ENCODE data around the gene TSR3. TPM values are rescaled to one million over a fixed set of nuclear protein-coding genes. Genes with fewer than 3 reads are reported as not detected.

The TSR3 gene
- total RNA-seq, 4 donors from 2014 or later = 48.2 to 62.3 (median 53.6) TPM

DNA sequence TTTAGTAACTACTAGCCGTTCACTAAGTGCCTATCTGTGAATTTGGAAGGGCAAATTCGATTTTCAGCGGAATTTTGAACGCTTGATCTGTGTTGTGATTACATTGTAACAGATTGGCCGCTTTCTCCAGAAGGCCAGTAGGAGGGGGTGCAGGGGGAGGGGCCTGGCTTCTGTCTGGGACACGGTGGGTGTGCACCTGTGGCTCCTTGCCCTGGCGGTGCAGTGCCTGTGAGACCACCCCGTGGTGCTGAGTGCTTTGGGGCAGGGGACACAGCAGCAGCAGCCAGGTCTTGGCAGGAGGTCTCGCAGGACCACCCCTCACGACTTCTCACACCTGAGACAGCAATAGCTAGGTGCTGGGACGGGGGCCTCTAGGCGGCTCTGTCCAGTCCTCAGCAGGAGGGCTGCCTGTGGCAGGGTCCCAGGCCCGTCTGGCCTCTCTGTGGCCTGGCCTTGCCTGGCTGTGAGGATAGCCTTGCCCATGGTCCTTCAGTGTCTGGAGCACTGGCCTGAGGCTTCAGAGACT lies 40.4 kb downstream of the TSR3 start:
- Histone ChIP-seq H3K36me3 (peaks cover 0 to 29% (median 0%) of the 10 kb centered on the region in 3 donors), H3K9me3 (no peaks in the 10 kb centered on the region), H3K4me3 (peak overlapping the region; percentile 59 to 92 (median 82)), H3K27me3 (no peaks in the 10 kb centered on the region), H3K4me1 (peaks cover 8 to 36% (median 21%) of the 10 kb centered on the region in 4 donors), H3K27ac (peak overlapping the region; percentile 3 to 97 (median 78))
- no peak for DNase-seq
- TF ChIP-seq POLR2A (IDR thresholded peaks at IDR 0.05) = no peak
- TF ChIP-seq, protein P1, sequence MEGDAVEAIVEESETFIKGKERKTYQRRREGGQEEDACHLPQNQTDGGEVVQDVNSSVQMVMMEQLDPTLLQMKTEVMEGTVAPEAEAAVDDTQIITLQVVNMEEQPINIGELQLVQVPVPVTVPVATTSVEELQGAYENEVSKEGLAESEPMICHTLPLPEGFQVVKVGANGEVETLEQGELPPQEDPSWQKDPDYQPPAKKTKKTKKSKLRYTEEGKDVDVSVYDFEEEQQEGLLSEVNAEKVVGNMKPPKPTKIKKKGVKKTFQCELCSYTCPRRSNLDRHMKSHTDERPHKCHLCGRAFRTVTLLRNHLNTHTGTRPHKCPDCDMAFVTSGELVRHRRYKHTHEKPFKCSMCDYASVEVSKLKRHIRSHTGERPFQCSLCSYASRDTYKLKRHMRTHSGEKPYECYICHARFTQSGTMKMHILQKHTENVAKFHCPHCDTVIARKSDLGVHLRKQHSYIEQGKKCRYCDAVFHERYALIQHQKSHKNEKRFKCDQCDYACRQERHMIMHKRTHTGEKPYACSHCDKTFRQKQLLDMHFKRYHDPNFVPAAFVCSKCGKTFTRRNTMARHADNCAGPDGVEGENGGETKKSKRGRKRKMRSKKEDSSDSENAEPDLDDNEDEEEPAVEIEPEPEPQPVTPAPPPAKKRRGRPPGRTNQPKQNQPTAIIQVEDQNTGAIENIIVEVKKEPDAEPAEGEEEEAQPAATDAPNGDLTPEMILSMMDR (IDR thresholded peaks at IDR 0.05) = no peak

DNA sequence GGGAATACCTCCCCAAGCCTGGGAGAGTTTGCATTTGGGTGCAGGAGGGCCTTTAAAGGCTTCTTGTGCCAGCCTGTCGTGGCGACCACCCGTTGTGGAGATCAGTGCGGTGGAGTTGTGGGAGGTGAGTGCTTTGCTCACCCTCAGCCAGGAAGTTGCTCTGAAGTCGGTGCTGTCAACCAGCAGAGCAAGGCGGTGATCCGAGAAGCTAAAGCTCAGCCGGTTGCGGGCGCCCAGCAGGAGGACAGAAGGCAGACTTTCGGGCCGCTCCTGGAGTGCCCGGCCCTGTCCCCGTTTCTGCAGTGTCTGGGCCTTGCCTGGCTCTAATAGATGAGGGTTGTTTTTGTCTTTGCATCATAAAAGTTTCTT lies 40.9 kb downstream of the TSR3 start:
- no peak for TF ChIP-seq POLR2A (IDR thresholded peaks at IDR 0.05)
- TF ChIP-seq, protein P1 (IDR thresholded peaks at IDR 0.05) = no peak
- H3K27me3 ChIP-seq = no peaks in the 10 kb centered on the region
- DNase-seq = peak in 1 of 3 donors; percentile 51
- peaks cover 8 to 36% (median 21%) of the 10 kb centered on the region in 4 donors for H3K4me1 ChIP-seq
- H3K27ac ChIP-seq = peak overlapping the region; percentile 64 to 97 (median 88)
- peaks cover 0 to 24% (median 0%) of the 10 kb centered on the region in 3 donors for H3K36me3 ChIP-seq
- no peaks in the 10 kb centered on the region for H3K9me3 ChIP-seq
- H3K4me3 ChIP-seq = peak overlapping the region; percentile 59 to 92 (median 82)

DNA sequence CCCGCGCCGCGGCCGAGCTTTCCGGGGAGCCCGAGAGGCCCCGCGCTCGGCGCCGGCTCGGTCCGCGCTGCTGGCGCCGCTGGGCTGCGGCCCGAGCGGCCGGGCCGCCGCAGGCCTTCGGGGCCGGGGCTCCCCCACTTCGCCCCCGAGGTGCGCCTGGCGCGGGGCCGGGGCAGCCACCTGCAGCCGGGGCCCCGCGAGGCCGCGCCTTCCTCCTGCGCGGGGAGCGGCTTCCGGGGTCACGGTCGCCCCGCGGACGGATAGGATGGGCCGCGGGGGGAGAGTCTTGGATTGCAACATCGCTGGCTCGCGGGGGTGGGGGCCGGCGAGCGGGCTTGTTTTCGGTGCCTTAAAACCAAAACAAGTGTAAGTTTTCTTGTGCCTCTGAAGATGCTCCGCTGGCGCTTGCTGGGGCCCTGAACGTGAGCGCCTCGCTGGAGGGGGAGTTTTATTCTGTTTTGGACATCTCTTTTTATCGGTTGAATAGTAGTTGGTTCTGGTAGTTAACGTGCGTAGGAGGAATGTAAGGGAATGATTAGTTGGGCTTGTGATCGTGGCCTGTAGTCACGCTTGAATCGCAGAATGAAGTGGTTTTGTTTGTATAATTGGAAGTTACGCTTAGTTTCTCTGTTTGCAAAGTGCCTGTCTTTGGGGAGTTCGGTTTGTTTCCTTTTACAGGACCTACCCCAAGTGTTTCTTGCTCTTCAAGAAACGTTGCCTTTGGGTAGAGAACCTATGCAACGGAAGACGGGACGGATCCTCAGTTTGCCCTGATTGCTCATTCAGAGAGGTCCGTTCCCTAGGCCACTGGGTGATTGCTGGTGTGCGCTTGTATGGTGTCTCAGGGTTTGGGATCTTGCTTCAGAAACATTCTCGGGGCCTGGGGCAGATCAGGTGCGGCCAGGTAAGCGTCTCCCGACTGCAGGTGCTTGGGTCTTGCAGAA lies 41.5 kb downstream of the TSR3 start:
- Histone ChIP-seq H3K27ac (peak overlapping the region; percentile 85 to 100 (median 94)), H3K4me3 (peak overlapping the region; percentile 59 to 92 (median 82)), H3K27me3 (no peaks in the 10 kb centered on the region), H3K9me3 (no peaks in the 10 kb centered on the region), H3K4me1 (peaks cover 8 to 36% (median 21%) of the 10 kb centered on the region in 4 donors), H3K36me3 (peaks cover 0 to 18% (median 0%) of the 10 kb centered on the region in 3 donors)
- TF ChIP-seq, protein P1 (IDR thresholded peaks at IDR 0.05) = no peak
- no peak for TF ChIP-seq POLR2A (IDR thresholded peaks at IDR 0.05)
- peak; percentile 67 to 81 (median 70) for DNase-seq

DNA sequence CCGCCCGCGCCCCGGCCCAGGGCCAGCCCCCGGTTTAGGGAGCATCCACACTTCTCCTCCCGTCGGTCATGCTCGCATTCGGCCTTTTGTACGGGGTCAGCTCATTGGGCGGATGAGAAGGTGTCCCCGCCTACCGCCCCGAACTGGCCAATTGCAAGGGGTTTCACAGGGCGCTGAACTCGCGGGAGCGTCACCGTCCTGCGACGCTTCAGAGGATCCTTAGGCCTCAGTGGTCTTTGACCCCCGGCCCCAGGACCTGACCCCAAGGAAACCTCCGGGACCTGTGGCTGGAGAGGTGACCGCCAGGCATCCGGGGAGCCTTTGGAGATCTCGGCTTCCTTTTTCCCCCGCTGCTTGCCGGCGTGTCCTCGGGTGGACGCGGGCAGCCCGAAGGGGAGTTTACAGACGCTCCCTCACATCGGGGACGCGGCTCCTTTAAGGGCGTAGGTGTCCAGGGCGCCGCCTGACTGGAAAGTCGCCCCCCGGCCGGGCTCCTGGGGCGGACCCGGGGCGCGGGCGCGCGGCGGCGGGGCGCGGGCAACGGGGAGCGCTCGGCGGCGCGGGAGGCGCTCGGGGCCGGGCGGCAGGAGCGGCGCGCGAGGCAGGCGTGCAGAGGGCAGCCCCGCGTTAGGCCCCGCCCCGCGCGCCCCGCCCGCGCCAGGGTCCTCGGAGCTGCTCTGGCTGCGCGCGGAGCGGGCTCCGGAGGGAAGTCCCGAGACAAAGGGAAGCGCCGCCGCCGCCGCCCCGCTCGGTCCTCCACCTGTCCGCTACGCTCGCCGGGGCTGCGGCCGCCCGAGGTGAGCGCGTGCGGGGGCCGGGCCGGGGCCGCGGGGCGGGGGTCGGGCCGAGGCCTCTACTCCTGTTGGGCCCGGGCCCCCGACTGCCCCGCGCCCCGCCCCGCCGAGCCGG lies 42.4 kb downstream of the TSR3 start, which contains the start of gene UBE2I:
UBE2I (plus strand) TSS at position 660 of the 909 bp plus-strand sequence. CDS start 4,395 bp downstream, outside the sequence.
- H3K27ac ChIP-seq = peak within 1 kb of the TSS; percentile 85 to 100 (median 94)
- peak in 1 of 2 donors; percentile 55 for TF ChIP-seq POLR2A (IDR thresholded peaks at IDR 0.05)
- TF ChIP-seq, protein P1 (IDR thresholded peaks at IDR 0.05) = no peak
- H3K4me1 ChIP-seq = peaks cover 8 to 36% (median 23%) of the 10 kb centered on the region in 4 donors
- H3K27me3 ChIP-seq = no peaks in the 10 kb centered on the region
- no peaks in the 10 kb centered on the region for H3K9me3 ChIP-seq
- H3K4me3 ChIP-seq = peak within 1 kb of the TSS; percentile 63 to 92 (median 82)
- peaks cover 0 to 8% (median 0%) of the 10 kb centered on the region in 3 donors for H3K36me3 ChIP-seq
- peak; percentile 96 to 98 (median 98) for DNase-seq
